HepG2 (cell line): ENCODE data around the gene TSGA10IP. TPM values are rescaled to one million over a fixed set of nuclear protein-coding genes. Genes with fewer than 3 reads are reported as not detected.
A peak's percentile ranks its signal among the peaks of the same experiment; 100 is the strongest.

Experiments
- ATAC-seq: fragments of 200-7000 bp; cut with Tn5 transposase; 3 replicates; pipeline ENCODE4 v1.9.1; 2020; ENCODE audit warnings: mild to moderate bottlenecking, moderate library complexity
- BruUV-seq: library from RNA; stranded (reverse); fragments of 400-500 nt; replicated peaks from 2 replicates; lab custom pipeline; 2021; lab: Mats Ljungman, UMichigan
- CTCF ChIA-PET: fragments of 300-600 bp; formaldehyde crosslinking; extraction: SDS; loops from one replicate; lab custom pipeline; 2021; ENCODE audit warnings: low total read pairs, inconsistent platforms, low intra/inter-chr PET ratio; lab: Yijun Ruan, JAX
- POLR2A ChIA-PET: fragments of 350-600 bp; sonication (Branson Sonifier 250); formaldehyde crosslinking; loops from one replicate; lab custom pipeline; 2020; ENCODE audit warnings: antibody characterized with exemption, inconsistent platforms; lab: Yijun Ruan, JAX
- DNase-seq: peaks from one replicate; pipeline ENCODE4 v3.0.0-alpha.2; 2015; ENCODE audit warnings: low spot score
- FAIRE-seq: peaks from 3 replicates; lab custom pipeline; 2011; peaks lifted over from hg19 to GRCh38; lab: Jason Lieb, UNC
- H2AFZ ChIP-seq: one replicate; pipeline ENCODE4 v1.6.1; 2011; ENCODE audit warnings: low read length, inconsistent platforms
- H3K27ac ChIP-seq: fragments of 300-600 bp; 3 replicates; pipeline ENCODE4 v1.8.0; 2011; ENCODE audit warnings: mixed run types, mild to moderate bottlenecking, mixed read lengths, low read length, inconsistent platforms; ENCODE audit not compliant: insufficient read depth; ENCODE audit errors: extremely low read length
- H3K27me3 ChIP-seq, 2 experiments: fragments of 200-600 bp in 1 of 2; 2 replicates in 1 of 2; 3 replicates in 1 of 2; pipeline versions ENCODE4 v1.6.0 to v1.8.0; 2011; ENCODE audit warnings: low read length in 2 of 2, mild to moderate bottlenecking in 2 of 2, moderate library complexity in 2 of 2, inconsistent platforms in 1 of 2; ENCODE audit not compliant: insufficient read depth in 2 of 2, control insufficient read depth in 1 of 2
- H3K36me3 ChIP-seq, 2 experiments: fragments of 200-600 bp in 1 of 2; replicated peaks in 1 of 2; 2 replicates in 1 of 2; 3 replicates in 1 of 2; pipeline versions ENCODE4 v1.5.1 to v1.8.0; 2011; ENCODE audit warnings: low read length in 2 of 2, inconsistent platforms in 1 of 2; ENCODE audit not compliant: insufficient read depth in 2 of 2, control insufficient read depth in 1 of 2
- H3K4me1 ChIP-seq: 2 replicates; pipeline ENCODE4 v1.5.1; 2012; ENCODE audit warnings: low read length, inconsistent platforms; ENCODE audit not compliant: insufficient read depth
- H3K4me2 ChIP-seq: 2 replicates; pipeline ENCODE4 v1.6.0; 2011; ENCODE audit warnings: low read depth, low read length, inconsistent platforms
- H3K4me3 ChIP-seq, 3 experiments: fragments of 200-600 bp in 1 of 3; sonication (generic), shearing (Covaris generic) in 1 of 3; replicated peaks in 1 of 3; 2 replicates each; pipeline ENCODE4 v1.5.1; 2011 to 2016; ENCODE audit warnings: low read length in 3 of 3, inconsistent platforms in 2 of 3, low read depth in 2 of 3, mild to moderate bottlenecking in 2 of 3, control low read depth in 1 of 3, mixed read lengths in 1 of 3; ENCODE audit not compliant: insufficient read depth in 1 of 3
- H3K79me2 ChIP-seq: one replicate; pipeline ENCODE4 v1.6.1; 2011; ENCODE audit warnings: low read length, inconsistent platforms; ENCODE audit not compliant: insufficient read depth
- H3K9ac ChIP-seq: 2 replicates; pipeline ENCODE4 v1.6.0; 2011; ENCODE audit warnings: mild to moderate bottlenecking, low read depth, low read length, inconsistent platforms; ENCODE audit not compliant: insufficient read depth
- H3K9me3 ChIP-seq: 2 replicates; pipeline ENCODE4 v1.5.1; 2012; ENCODE audit warnings: mild to moderate bottlenecking, low read length
- H4K20me1 ChIP-seq: 2 replicates; pipeline ENCODE4 v1.6.0; 2011; ENCODE audit warnings: inconsistent platforms, mild to moderate bottlenecking, low read length, moderate library complexity; ENCODE audit not compliant: insufficient read depth
- RBFOX2 ChIP-seq: fragments of 200-400 bp; formaldehyde crosslinking; IDR thresholded peaks from 2 replicates; pipeline ENCODE4 v1.6.1; 2017; ENCODE audit warnings: low read depth, mild to moderate bottlenecking, low read length
- WGBS: methylation state at CpG from one replicate; pipeline ENCODE4 v1.1.6; 2017; ENCODE audit warnings: low lambda C conversion rate; 5-methylcytosine and 5-hydroxymethylcytosine counted together
- in situ Hi-C: cut with HindIII; loops from 2 replicates; pipeline ENCODE4 v1.10.0; 2017; ENCODE audit warnings: low pct_unique_long_range_greater_than_20kb; ENCODE audit not compliant: extremely low pct_ligation_motif_present
- intact Hi-C: fragments of 100-400 bp; cut with micrococcal nuclease; formaldehyde crosslinking; loops from one replicate; pipeline ENCODE4 v1.10.0; 2022; ENCODE audit not compliant: unreplicated experiment
- polyA plus RNA-seq, 8 experiments: library from polyadenylated mRNA; depleted of rRNA in 3 of 8; stranded (reverse) in 7 of 8; unstranded in 1 of 8; fragments of >200 nt; fragmentation: Illumina TruSeq in 4 of 8; extraction: Trizol in 4 of 8; gene quantifications; 2 replicates each; pipeline versions ENCODE4 v1.2.1 to v1.2.3, GENCODE V29; 2011 to 2016; ENCODE audit warnings: low read depth in 4 of 8, missing spikeins in 1 of 8, mixed read lengths in 1 of 8; ENCODE audit not compliant: insufficient read depth in 1 of 8
- total RNA-seq, 5 experiments: library from RNA; depleted of rRNA; stranded (reverse); fragments of >200 nt; fragmentation: Illumina TruSeq; extraction: Trizol; gene quantifications; 2 replicates each; pipeline ENCODE4 v1.2.3, GENCODE V29; 2016; ENCODE audit warnings: low read depth in 1 of 5
- TF ChIP-seq, protein P1 (sequence below): sonication (generic); formaldehyde crosslinking; IDR thresholded peaks from 2 replicates; pipeline ENCODE4 v1.4.0; 2020; ENCODE audit warnings: mild to moderate bottlenecking, missing genetic modification reagents

TSGA10IP gene
- total and polyA plus RNA-seq, 2 of the 13 experiments (the other 11 are each of a cell fraction or from before 2014, with no cell fraction given): not detected

DNA sequence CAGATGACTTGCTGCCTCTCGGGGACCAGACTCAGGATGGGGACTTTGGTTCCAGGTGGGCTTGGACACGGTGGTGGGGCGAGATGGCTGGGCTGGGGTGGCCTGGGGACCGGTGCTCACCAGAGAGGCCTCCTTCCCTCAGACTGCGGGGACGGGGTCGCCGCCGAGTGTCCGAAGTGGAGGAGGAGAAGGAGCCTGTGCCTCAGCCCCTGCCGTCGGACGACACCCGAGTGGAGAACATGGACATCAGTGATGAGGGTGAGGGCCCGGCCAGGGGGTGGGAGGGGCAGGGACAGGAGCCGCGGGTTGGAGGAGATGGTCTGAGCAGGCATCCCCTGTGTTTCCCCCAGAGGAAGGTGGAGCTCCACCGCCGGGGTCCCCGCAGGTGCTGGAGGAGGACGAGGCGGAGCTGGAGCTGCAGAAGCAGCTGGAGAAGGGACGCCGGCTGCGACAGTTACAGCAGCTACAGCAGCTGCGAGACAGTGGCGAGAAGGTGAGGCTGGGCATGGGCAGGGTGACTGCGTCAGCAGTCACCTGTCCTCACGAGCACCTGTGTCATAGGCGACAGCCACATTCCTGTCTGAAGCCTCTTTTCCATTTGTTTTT is 22.2 kb downstream of the TSGA10IP start:
- POLR2A ChIA-PET: no interaction called here
- 97% methylated on average over 26 of the region's 30 CpGs for WGBS

More for the DNA sequence above, 22.2 kb downstream of the TSGA10IP start:
- Histone ChIP-seq H3K4me3 (no peak overlapping the region), H3K9ac (no peak overlapping the region), H2AFZ (no peak overlapping the region), H3K79me2 (peaks cover 15% of the 10 kb centered on the region), H3K4me1 (peaks cover 16% of the 10 kb centered on the region), H3K27me3 (no peaks in the 10 kb centered on the region; a peak in 1 of 5 replicates), H3K4me2 (no peak overlapping the region), H3K9me3 (no peaks in the 10 kb centered on the region), H3K27ac (no peak overlapping the region), H3K36me3 (peaks cover 31 to 49% of the 10 kb centered on the region in 2 experiments), H4K20me1 (no peaks in the 10 kb centered on the region)
- intact Hi-C loops: no loop called here
- no peak for ATAC-seq
- in situ Hi-C loops: no loop called here
- no TSS peak for BruUV-seq
- CTCF ChIA-PET: no interaction called here
- DNase-seq: no peak
- TF ChIP-seq RBFOX2: 0 out of 2 replicates have a peak, but pooled peaks have one; percentile 20
- TF ChIP-seq, protein P1, sequence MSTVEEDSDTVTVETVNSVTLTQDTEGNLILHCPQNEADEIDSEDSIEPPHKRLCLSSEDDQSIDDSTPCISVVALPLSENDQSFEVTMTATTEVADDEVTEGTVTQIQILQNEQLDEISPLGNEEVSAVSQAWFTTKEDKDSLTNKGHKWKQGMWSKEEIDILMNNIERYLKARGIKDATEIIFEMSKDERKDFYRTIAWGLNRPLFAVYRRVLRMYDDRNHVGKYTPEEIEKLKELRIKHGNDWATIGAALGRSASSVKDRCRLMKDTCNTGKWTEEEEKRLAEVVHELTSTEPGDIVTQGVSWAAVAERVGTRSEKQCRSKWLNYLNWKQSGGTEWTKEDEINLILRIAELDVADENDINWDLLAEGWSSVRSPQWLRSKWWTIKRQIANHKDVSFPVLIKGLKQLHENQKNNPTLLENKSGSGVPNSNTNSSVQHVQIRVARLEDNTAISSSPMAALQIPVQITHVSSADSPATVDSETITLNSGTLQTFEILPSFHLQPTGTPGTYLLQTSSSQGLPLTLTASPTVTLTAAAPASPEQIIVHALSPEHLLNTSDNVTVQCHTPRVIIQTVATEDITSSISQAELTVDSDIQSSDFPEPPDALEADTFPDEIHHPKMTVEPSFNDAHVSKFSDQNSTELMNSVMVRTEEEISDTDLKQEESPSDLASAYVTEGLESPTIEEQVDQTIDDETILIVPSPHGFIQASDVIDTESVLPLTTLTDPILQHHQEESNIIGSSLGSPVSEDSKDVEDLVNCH (CRISPR knock-in tag): no peak
- no peak for FAIRE-seq
